Measurements from ENCODE around the gene ZNHIT2.
A peak's percentile ranks its signal among the peaks of the same experiment; 100 is the strongest.

The ZNHIT2 gene

GRCh38 chr11:65104628-65105027 is 12.9 kb downstream of the ZNHIT2 start:
- no peak for DNase-seq (ENCODE audit: low read depth in 2 of 2)

- no peak for DNase-seq (ENCODE audit: low read depth in 2 of 2)
Observed at GRCh38 chr11:65103476-65103875, 14.0 kb downstream of the ZNHIT2 start.

GRCh38 chr11:65102142-65103095 is 15.1 kb downstream of the ZNHIT2 start:
- DNase-seq (ENCODE audit: low read depth in 2 of 2), result no peak

- DNase-seq (ENCODE audit: low read depth in 2 of 2), result no peak
Observed at GRCh38 chr11:65100674-65101350, 16.7 kb downstream of the ZNHIT2 start.

GRCh38 chr11:65096926-65097325 is 20.6 kb downstream of the ZNHIT2 start:
- no peak for DNase-seq (ENCODE audit: low read depth in 2 of 2)

- peak; percentile 61 to 76 for DNase-seq (ENCODE audit: low read depth in 2 of 2)
Observed at GRCh38 chr11:65095974-65096806, 21.3 kb downstream of the ZNHIT2 start, which contains the start of gene VPS51. TSS of gene VPS51 (plus strand) at chr11:65096214. CDS start at chr11:65096251, 37 bp downstream.

- no peak for DNase-seq (ENCODE audit: low read depth in 2 of 2)
Observed at GRCh38 chr11:65095427-65095826, 22.1 kb downstream of the ZNHIT2 start.

- no peak for DNase-seq (ENCODE audit: low read depth in 2 of 2)
Observed at GRCh38 chr11:65090628-65091027, 26.9 kb downstream of the ZNHIT2 start.

- DNase-seq (ENCODE audit: low read depth in 2 of 2), result no peak
Observed at GRCh38 chr11:65089621-65090020, 27.9 kb downstream of the ZNHIT2 start.

GRCh38 chr11:65087827-65088226 is 29.7 kb downstream of the ZNHIT2 start:
- no peak for DNase-seq (ENCODE audit: low read depth in 2 of 2)

- no peak for DNase-seq (ENCODE audit: low read depth in 2 of 2)
Observed at GRCh38 chr11:65087216-65087615, 30.3 kb downstream of the ZNHIT2 start.

GRCh38 chr11:65086809-65087208 is 30.7 kb downstream of the ZNHIT2 start:
- no peak for DNase-seq (ENCODE audit: low read depth in 2 of 2)

GRCh38 chr11:65085446-65085845 is 32.1 kb downstream of the ZNHIT2 start:
- DNase-seq (ENCODE audit: low read depth in 2 of 2), result no peak

- DNase-seq (ENCODE audit: low read depth in 2 of 2), result no peak
Observed at GRCh38 chr11:65084598-65085375, 32.7 kb downstream of the ZNHIT2 start.

GRCh38 chr11:65083834-65084597 is 33.5 kb downstream of the ZNHIT2 start, which contains the start of the genes CDCA5 and ZFPL1:
TSS of gene CDCA5 (minus strand) at chr11:65084040. CDS start at chr11:65083978, 62 bp downstream.
TSS of gene ZFPL1 (plus strand) at chr11:65084222. CDS start at chr11:65084699, 477 bp downstream.
- DNase-seq (ENCODE audit: low read depth in 2 of 2), result peak; percentile 90 to 91

- no peak for DNase-seq (ENCODE audit: low read depth in 2 of 2)
Observed at GRCh38 chr11:65083134-65083833, 34.2 kb downstream of the ZNHIT2 start.

GRCh38 chr11:65078786-65079342 is 38.6 kb downstream of the ZNHIT2 start:
- DNase-seq (ENCODE audit: low read depth in 2 of 2), result no peak

- DNase-seq (ENCODE audit: low read depth in 2 of 2), result peak; percentile 21 to 44
Observed at GRCh38 chr11:65078151-65078550, 39.4 kb downstream of the ZNHIT2 start.

GRCh38 chr11:65077451-65077850 is 40.0 kb downstream of the ZNHIT2 start:
- no peak for DNase-seq (ENCODE audit: low read depth in 2 of 2)
